Measurements from ENCODE around the gene TIGD3. TPM values are rescaled to one million over a fixed set of nuclear protein-coding genes. Genes with fewer than 3 reads are reported as not detected.

Gene TIGD3
- total and polyA plus RNA-seq, 2 donors (not counting 3 experiments of a cell fraction or from before 2014, with no cell fraction given) = 0.18 to 0.27 TPM

GRCh38 chr11:65398362-65398910 is 43.9 kb downstream of the TIGD3 start:
- Histone ChIP-seq H3K9ac (replicated peaks; ENCODE audit: extremely low read depth, insufficient read depth, low read length) (no peak overlapping the region), H3K9me1 (replicated peaks; ENCODE audit: control insufficient read depth, extremely low read depth, insufficient read depth, low read length) (no peaks in the 10 kb centered on the region), H3K4me1 (ENCODE audit: control insufficient read depth, extremely low read depth, insufficient read depth, low read length) (no peaks in the 10 kb centered on the region), H2AFZ (ENCODE audit: low read depth, low read length) (no peak overlapping the region), H3K4me2 (ENCODE audit: insufficient read depth, low read length) (no peak overlapping the region), H3K9me3 (replicated peaks; ENCODE audit: control insufficient read depth, insufficient read depth, low read length) (no peaks in the 10 kb centered on the region), H3K27ac (ENCODE audit: insufficient read depth, low read depth, low read length) (no peak overlapping the region), H4K20me1 (replicated peaks; ENCODE audit: control insufficient read depth, extremely low read depth, insufficient read depth, low read length) (no peaks in the 10 kb centered on the region), H3K4me3 (replicated peaks in 1 of 3; ENCODE audit: insufficient read depth in 1 of 3, low read depth in 1 of 3, low read length in 3 of 3) (no peak overlapping the region), H3K79me2 (ENCODE audit: control insufficient read depth, insufficient read depth, low read length) (peaks cover 5% of the 10 kb centered on the region), H3K27me3 (ENCODE audit: control insufficient read depth in 2 of 2, insufficient read depth in 2 of 2, low read length in 2 of 2) (no peaks in the 10 kb centered on the region), H3K36me3 (ENCODE audit: control insufficient read depth in 2 of 2, extremely low read depth in 1 of 2, insufficient read depth in 2 of 2, low read length in 2 of 2) (peaks cover 16 to 54% of the 10 kb centered on the region in 2 experiments)
- intact Hi-C loops (cut with micrococcal nuclease) (no loop called here), dilution Hi-C loops (cut with MboI; ENCODE audit: extremely low pct_ligation_motif_present, low sequenced_read_pairs) (no loop called here)
- TF ChIP-seq POLR2A (IDR thresholded peaks at IDR 0.05; ENCODE audit: low read depth, low read length) (no peak), JUN (IDR thresholded peaks at IDR 0.05; ENCODE audit: borderline replicate concordance, insufficient read depth, insufficient read length, low read depth) (no peak), EZH2 (IDR thresholded peaks at IDR 0.05; ENCODE audit: borderline replicate concordance, low read depth, low read length, severe bottlenecking) (no peak), CTCF (IDR thresholded peaks at IDR 0.05; ENCODE audit: extremely low read depth in 1 of 2, insufficient read depth in 1 of 2, low read depth in 1 of 2, low read length in 2 of 2) (no peak), GATA2 (IDR thresholded peaks at IDR 0.05; ENCODE audit: insufficient read depth, insufficient read length, low read depth, low read length) (no peak), FOS (IDR thresholded peaks at IDR 0.05; ENCODE audit: borderline replicate concordance, insufficient read depth, low read length) (no peak), POLR2AphosphoS5 (IDR thresholded peaks at IDR 0.05; ENCODE audit: insufficient read depth, low read depth, low read length) (no peak), MYC (IDR thresholded peaks at IDR 0.05; ENCODE audit: low read depth, low read length) (no peak), MAX (IDR thresholded peaks at IDR 0.05; ENCODE audit: insufficient read depth, insufficient read length) (no peak)
- CTCF ChIA-PET = interaction anchor here (0.5 to 1.4 kb wide), 3 partner anchors 16 to 104 kb away, joined by 3 to 6 read pairs (median 4); no protein-coding TSS in a partner anchor
- BruUV-seq (replicated peaks) = no TSS peak
- POLR2A ChIA-PET = interaction anchor here (0.6 kb wide), 1 partner anchor 48 kb away, joined by 5 read pairs; no protein-coding TSS in a partner anchor
- FAIRE-seq = no peak
- no peak for DNase-seq (ENCODE audit: low read depth, low spot score)

Data from endothelial cell of umbilical vein (primary cell).